Neural crest cell (in vitro differentiated cells): ENCODE measurements around the gene TOB2. TPM values are rescaled to one million over a fixed set of nuclear protein-coding genes. Genes with fewer than 3 reads are reported as not detected.
"Not testable (repeated sequence)": the region's sequence is repeated elsewhere in the genome, so short reads cannot be mapped to it uniquely, and the experiment has no call there.

Source experiments
- DNase-seq: peaks from one replicate; pipeline ENCODE4 v3.0.0; 2021; ENCODE audit warnings: low read depth, mixed read lengths, low spot score
- H3K27ac Mint-ChIP-seq: one replicate; pipeline ENCODE4 v1.8.0; 2021; ENCODE audit warnings: mild to moderate bottlenecking, mixed read lengths; ENCODE audit not compliant: unreplicated experiment
- H3K27me3 Mint-ChIP-seq: 2 replicates; pipeline ENCODE4 v1.8.0; 2021; ENCODE audit warnings: low read depth, mild to moderate bottlenecking, mixed read lengths
- H3K36me3 Mint-ChIP-seq: 2 replicates; pipeline ENCODE4 v1.8.0; 2021; ENCODE audit warnings: low read depth, mild to moderate bottlenecking, mixed read lengths
- H3K4me1 Mint-ChIP-seq: 2 replicates; pipeline ENCODE4 v1.8.0; 2021; ENCODE audit warnings: mixed read lengths
- H3K4me3 Mint-ChIP-seq: one replicate; pipeline ENCODE4 v1.8.0; 2021; ENCODE audit warnings: mild to moderate bottlenecking, mixed read lengths
- H3K9me3 Mint-ChIP-seq: 2 replicates; pipeline ENCODE4 v1.8.0; 2021; ENCODE audit warnings: mixed read lengths
- total RNA-seq: library from RNA; stranded (reverse); gene quantifications from 2 replicates; pipeline ENCODE4 v1.2.1, GENCODE V29; 2021
- TF ChIP-seq, protein P1 (sequence below): fragments of 200-600 bp; sonication (generic); conservative IDR thresholded peaks from 2 replicates; pipeline ENCODE4 v1.5.0; 2021; ENCODE audit warnings: antibody characterized with exemption, mild to moderate bottlenecking

The TOB2 gene
- total RNA-seq, 1 donor from 2014 or later, result 47.7 TPM

- Mint-ChIP-seq H3K27me3 (peaks cover 26% of the 10 kb centered on the region), H3K27ac (peak overlapping the region; percentile 96), H3K36me3 (peaks cover 4% of the 10 kb centered on the region), H3K9me3 (no peaks in the 10 kb centered on the region), H3K4me1 (peaks cover 44% of the 10 kb centered on the region), H3K4me3 (peak overlapping the region; percentile 98)
- TF ChIP-seq, protein P1, sequence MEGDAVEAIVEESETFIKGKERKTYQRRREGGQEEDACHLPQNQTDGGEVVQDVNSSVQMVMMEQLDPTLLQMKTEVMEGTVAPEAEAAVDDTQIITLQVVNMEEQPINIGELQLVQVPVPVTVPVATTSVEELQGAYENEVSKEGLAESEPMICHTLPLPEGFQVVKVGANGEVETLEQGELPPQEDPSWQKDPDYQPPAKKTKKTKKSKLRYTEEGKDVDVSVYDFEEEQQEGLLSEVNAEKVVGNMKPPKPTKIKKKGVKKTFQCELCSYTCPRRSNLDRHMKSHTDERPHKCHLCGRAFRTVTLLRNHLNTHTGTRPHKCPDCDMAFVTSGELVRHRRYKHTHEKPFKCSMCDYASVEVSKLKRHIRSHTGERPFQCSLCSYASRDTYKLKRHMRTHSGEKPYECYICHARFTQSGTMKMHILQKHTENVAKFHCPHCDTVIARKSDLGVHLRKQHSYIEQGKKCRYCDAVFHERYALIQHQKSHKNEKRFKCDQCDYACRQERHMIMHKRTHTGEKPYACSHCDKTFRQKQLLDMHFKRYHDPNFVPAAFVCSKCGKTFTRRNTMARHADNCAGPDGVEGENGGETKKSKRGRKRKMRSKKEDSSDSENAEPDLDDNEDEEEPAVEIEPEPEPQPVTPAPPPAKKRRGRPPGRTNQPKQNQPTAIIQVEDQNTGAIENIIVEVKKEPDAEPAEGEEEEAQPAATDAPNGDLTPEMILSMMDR, result no peak
- no peak for DNase-seq
Observed at GRCh38 chr22:41445129-41446056, 1.2 kb downstream of the TOB2 start.

GRCh38 chr22:41444360-41445128 lies 2.1 kb downstream of the TOB2 start:
- peak overlapping the region; percentile 98 for H3K4me3 Mint-ChIP-seq
- TF ChIP-seq, protein P1, result no peak
- peaks cover 44% of the 10 kb centered on the region for H3K4me1 Mint-ChIP-seq
- H3K27me3 Mint-ChIP-seq, result peaks cover 26% of the 10 kb centered on the region
- DNase-seq, result peak; percentile 91
- H3K27ac Mint-ChIP-seq, result peak overlapping the region; percentile 96
- H3K36me3 Mint-ChIP-seq, result peaks cover 4% of the 10 kb centered on the region
- no peaks in the 10 kb centered on the region for H3K9me3 Mint-ChIP-seq

DNA sequence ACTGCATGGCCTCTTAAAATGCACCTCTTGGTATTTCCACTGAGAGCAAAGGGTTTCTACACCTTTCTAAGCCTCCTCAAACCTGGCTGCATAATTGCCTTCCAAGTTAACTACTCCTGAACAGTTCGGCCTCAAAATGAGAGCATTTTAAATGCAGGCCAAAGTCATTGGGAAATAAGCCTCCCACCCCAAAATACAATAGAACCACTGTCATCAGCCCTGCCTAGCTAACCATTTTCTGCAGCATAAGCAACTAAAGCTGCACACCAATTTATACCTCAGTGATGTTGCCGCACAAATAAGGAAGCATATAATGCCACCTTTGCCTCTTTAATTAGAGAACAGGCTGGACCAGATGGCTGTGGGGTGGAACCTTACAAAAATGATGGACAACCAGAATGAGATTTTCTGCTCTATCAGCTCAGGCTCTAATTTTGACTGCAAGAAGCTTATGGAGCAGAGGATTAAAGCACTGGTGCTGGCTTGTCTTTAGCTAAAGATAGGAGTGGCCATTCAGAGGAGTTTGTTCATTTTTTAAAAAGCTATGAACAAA lies 4.3 kb downstream of the TOB2 start:
- peaks cover 17% of the 10 kb centered on the region for H3K27me3 Mint-ChIP-seq
- H3K27ac Mint-ChIP-seq, result no peak overlapping the region
- no peaks in the 10 kb centered on the region for H3K9me3 Mint-ChIP-seq
- peak overlapping the region; percentile 79 for H3K4me3 Mint-ChIP-seq
- no peak for DNase-seq
- H3K4me1 Mint-ChIP-seq, result peaks cover 32% of the 10 kb centered on the region
- peaks cover 4% of the 10 kb centered on the region for H3K36me3 Mint-ChIP-seq
- TF ChIP-seq, protein P1, result no peak

DNA sequence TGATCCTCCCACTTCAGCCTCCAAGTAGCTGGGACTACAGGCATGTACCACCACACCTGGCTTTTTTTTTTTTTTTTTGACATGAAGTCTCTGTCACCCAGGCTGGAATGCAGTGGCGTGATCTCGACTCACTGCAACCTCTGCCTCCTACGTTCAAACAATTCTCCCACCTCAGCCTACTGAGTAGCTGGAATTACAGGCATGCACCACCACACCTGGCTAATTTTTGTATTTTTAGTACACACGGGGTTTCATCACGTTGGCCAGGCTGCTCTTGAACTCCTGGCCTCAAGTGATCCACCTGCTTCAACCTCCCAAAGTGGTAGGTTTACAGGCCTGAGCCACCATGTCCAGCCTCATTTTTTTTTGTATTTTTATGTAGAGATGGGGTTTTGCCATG lies 6.1 kb downstream of the TOB2 start:
- H3K4me1 Mint-ChIP-seq, result peaks cover 32% of the 10 kb centered on the region
- H3K27ac Mint-ChIP-seq, DNase-seq, H3K4me3 Mint-ChIP-seq, H3K9me3 Mint-ChIP-seq, H3K36me3 Mint-ChIP-seq: not testable (repeated sequence)
- H3K27me3 Mint-ChIP-seq, result peaks cover 12% of the 10 kb centered on the region

DNA sequence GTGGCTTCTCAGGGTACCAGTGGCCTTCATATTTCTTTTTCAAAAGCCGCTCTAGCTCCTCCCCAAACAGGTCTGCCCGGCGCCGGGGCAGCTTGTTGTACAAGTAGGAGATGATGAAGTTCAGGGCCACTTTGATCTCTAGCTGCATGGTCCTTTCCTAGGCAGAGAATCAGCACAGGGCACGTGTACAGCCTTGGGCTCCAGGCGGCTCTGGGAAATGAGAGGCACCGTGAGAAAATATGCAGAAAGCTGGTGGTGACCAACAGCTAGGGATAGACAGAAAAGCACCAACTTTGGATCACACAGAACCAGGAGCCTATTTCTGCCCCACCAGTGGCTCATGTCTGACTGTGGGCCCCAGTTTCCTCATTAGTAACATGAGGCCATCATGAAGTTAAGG lies 9.4 kb downstream of the TOB2 start:
- Mint-ChIP-seq H3K27ac (no peak overlapping the region), H3K27me3 (no peaks in the 10 kb centered on the region), H3K36me3 (peaks cover 13% of the 10 kb centered on the region), H3K9me3 (no peaks in the 10 kb centered on the region), H3K4me1 (peaks cover 8% of the 10 kb centered on the region), H3K4me3 (no peak overlapping the region)
- DNase-seq, result no peak
- TF ChIP-seq, protein P1, result no peak
